ENCODE results near the gene CEACAM4.

The CEACAM4 gene

DNA sequence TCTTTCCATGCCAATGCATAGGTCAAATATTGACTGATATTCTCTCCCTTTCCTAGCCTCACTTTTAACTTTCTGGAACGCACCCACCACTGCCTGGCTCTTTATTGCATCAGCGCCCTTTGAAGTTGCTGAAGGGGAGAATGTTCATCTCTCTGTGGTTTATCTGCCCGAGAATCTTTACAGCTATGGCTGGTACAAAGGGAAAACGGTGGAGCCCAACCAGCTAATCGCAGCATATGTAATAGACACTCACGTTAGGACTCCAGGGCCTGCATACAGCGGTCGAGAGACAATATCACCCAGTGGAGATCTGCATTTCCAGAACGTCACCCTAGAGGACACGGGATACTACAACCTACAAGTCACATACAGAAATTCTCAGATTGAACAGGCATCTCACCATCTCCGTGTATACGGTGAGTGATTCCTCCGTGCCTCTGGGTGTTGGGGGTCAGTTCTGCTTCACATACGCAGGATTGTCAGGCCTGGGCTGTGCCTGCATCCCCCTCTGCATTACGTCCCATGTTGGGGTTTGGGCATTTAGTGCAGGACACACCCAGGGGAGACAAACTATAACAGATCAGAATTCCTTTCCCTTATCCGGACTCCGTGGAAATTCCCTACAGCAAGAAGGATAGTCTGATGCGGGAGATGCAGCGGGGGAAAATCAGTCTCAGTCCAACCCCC is 49.6 kb downstream of the CEACAM4 start:
- H3K4me3 ChIP-seq (ENCODE audit: low read depth in 1 of 2, low read length in 1 of 2): peak overlapping the region; percentile 70 to 73
- no peaks in the 10 kb centered on the region for H3K9me3 ChIP-seq
- H3K27ac ChIP-seq: peak overlapping the region; percentile 97
- TF ChIP-seq, protein P1, sequence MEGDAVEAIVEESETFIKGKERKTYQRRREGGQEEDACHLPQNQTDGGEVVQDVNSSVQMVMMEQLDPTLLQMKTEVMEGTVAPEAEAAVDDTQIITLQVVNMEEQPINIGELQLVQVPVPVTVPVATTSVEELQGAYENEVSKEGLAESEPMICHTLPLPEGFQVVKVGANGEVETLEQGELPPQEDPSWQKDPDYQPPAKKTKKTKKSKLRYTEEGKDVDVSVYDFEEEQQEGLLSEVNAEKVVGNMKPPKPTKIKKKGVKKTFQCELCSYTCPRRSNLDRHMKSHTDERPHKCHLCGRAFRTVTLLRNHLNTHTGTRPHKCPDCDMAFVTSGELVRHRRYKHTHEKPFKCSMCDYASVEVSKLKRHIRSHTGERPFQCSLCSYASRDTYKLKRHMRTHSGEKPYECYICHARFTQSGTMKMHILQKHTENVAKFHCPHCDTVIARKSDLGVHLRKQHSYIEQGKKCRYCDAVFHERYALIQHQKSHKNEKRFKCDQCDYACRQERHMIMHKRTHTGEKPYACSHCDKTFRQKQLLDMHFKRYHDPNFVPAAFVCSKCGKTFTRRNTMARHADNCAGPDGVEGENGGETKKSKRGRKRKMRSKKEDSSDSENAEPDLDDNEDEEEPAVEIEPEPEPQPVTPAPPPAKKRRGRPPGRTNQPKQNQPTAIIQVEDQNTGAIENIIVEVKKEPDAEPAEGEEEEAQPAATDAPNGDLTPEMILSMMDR (IDR thresholded peaks at IDR 0.05): no peak
- H3K36me3 ChIP-seq: peaks cover 30% of the 10 kb centered on the region
- peaks cover 57 to 70% of the 10 kb centered on the region in 2 experiments for H3K4me1 ChIP-seq (ENCODE audit: control insufficient read depth in 1 of 2, insufficient read depth in 1 of 2, low read depth in 1 of 2, low read length in 1 of 2)
- H3K27me3 ChIP-seq: no peaks in the 10 kb centered on the region

DNA sequence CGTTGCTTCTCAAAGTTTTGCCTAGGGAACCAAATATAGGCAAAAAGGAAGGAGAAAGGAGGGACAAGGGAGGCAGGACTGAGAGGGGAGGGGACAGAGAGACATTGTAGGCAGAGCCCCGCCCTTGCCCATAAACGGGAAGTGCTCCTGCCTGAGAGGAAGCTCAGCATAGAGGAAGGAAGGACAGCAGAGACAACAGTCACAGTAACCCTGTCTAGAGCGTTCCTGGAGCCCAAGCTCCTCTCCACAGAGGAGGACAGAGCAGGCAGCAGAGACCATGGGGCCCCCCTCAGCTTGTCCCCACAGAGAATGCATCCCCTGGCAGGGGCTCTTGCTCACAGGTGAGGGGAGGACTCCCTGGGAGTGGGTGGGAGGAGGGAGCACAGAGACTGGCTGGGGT is 50.9 kb downstream of the CEACAM4 start, which contains the start of gene CEACAM21:
CEACAM21 (plus strand) TSS at position 169 of the 400 bp plus-strand sequence; CDS start at position 278, 109 bp downstream.
- H3K4me3 ChIP-seq (ENCODE audit: low read depth in 1 of 2, low read length in 1 of 2): peak within 1 kb of the TSS; percentile 70 to 73
- peaks cover 19% of the 10 kb centered on the region for H3K36me3 ChIP-seq
- H3K4me1 ChIP-seq (ENCODE audit: control insufficient read depth in 1 of 2, insufficient read depth in 1 of 2, low read depth in 1 of 2, low read length in 1 of 2): peaks cover 57 to 66% of the 10 kb centered on the region in 2 experiments

DNA sequence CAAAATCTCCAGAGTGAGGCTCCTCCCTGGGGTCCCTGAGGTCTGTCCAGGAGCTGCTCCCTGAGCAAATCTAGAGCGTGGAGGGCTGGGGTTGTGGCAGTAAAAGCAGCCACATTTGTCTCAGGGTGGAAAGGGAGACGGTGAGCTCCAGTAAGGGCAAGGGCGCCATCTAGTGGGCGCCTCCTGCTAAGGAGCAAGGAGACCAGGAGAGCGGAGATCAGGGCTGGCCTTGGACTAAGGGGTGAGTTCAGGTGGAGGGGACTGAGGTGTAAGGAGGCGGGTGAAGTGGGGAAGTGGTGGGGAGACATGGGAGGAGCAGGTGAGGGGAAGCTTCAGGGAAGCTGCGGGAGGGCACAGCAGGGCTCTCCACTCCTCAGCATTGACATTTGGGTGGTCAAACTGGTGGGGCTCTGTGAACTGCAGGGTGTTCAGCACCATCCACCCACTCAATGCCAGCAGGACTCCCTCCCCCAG is 56.2 kb downstream of the CEACAM4 start:
- Histone ChIP-seq H3K9me3 (no peaks in the 10 kb centered on the region), H3K4me3 (ENCODE audit: low read depth in 1 of 2, low read length in 1 of 2) (no peak overlapping the region), H3K27ac (no peak overlapping the region), H3K4me1 (ENCODE audit: control insufficient read depth in 1 of 2, insufficient read depth in 1 of 2, low read depth in 1 of 2, low read length in 1 of 2) (peaks cover 11 to 21% of the 10 kb centered on the region in 2 experiments), H3K36me3 (no peaks in the 10 kb centered on the region), H3K27me3 (peaks cover 43% of the 10 kb centered on the region)
- TF ChIP-seq, protein P1 (IDR thresholded peaks at IDR 0.05): peak; percentile 87

More for the DNA sequence above, 50.9 kb downstream of the CEACAM4 start, which contains the start of gene CEACAM21:
- H3K27ac ChIP-seq: peak within 1 kb of the TSS; percentile 97
- TF ChIP-seq, protein P1 (IDR thresholded peaks at IDR 0.05): peak; percentile 43
- no peaks in the 10 kb centered on the region for H3K9me3 ChIP-seq
- H3K27me3 ChIP-seq: no peaks in the 10 kb centered on the region

DNA sequence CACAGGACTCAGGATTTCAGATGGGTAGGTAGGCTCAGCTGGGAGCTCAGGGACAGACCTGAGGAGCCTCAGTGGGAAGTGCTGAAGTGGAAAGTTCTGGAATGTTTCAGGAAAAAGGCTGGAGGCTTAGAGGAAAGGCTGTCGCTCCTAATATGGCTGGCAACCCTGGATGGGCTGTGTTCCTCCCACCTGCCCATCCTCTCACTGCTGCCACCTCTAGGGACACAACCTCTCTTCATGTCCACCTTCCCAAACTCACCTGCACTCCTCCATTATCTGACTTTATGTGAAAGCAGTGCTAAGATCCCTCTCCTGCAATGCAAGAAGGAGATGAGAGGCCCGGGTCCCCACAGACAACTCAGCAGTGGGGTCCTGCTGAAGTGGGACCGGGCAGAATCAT is 56.7 kb downstream of the CEACAM4 start:
- H3K4me3 ChIP-seq (ENCODE audit: low read depth in 1 of 2, low read length in 1 of 2): no peak overlapping the region
- H3K9me3 ChIP-seq: no peaks in the 10 kb centered on the region
- TF ChIP-seq, protein P1 (IDR thresholded peaks at IDR 0.05): no peak
- H3K36me3 ChIP-seq: no peaks in the 10 kb centered on the region
- H3K27ac ChIP-seq: no peak overlapping the region
- H3K27me3 ChIP-seq: peaks cover 48% of the 10 kb centered on the region
- peaks cover 6 to 17% of the 10 kb centered on the region in 2 experiments for H3K4me1 ChIP-seq (ENCODE audit: control insufficient read depth in 1 of 2, insufficient read depth in 1 of 2, low read depth in 1 of 2, low read length in 1 of 2)

DNA sequence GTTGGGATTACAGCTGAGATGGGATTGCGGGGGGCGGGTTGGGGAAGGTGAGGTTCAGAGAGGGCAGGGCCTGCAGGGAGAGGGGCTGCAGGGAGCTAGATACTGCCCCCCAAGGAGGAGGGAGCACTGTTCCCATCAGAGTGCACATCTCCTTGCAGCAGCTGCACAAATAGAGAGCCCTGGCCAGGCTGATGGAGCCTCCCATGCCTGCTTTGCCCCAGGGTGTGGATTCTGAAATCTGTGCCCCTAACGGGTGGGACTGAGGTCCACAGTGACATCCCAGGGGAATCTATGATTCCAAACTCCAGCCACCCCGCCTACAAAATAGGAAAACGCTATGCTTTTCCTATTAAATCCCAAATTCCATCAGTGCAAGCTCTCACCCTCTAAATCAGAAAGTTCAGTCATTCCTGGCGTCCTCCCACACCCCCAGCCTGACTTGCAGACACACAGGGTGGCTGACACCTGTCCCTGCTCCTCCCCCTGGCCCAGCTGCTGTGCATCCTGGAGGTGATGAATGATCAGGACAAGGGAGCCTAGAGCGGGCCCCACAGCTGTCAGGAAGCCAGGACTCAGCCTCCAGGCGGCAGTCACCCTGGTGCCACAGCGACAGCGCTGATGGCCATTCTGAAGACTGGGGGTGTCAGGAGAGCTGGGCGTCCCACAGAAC is 57.3 kb downstream of the CEACAM4 start:
- H3K27ac ChIP-seq: no peak overlapping the region
- H3K27me3 ChIP-seq: peaks cover 54% of the 10 kb centered on the region
- H3K36me3 ChIP-seq: no peaks in the 10 kb centered on the region
- H3K4me3 ChIP-seq (ENCODE audit: low read depth in 1 of 2, low read length in 1 of 2): no peak overlapping the region
- TF ChIP-seq, protein P1 (IDR thresholded peaks at IDR 0.05): no peak
- peaks cover 7 to 17% of the 10 kb centered on the region in 2 experiments for H3K4me1 ChIP-seq (ENCODE audit: control insufficient read depth in 1 of 2, insufficient read depth in 1 of 2, low read depth in 1 of 2, low read length in 1 of 2)
- no peaks in the 10 kb centered on the region for H3K9me3 ChIP-seq
